DOHH2 (cell line): Measurements from ENCODE around the gene PANK3.

ENCODE experiments used
- H3F3A ChIP-seq: fragments of 200-600 bp; sonication (generic), shearing (Covaris generic); 2 replicates; pipeline ENCODE4 v1.6.0; 2016; ENCODE audit warnings: antibody characterized with exemption, mild to moderate bottlenecking; ENCODE audit not compliant: control insufficient read depth, insufficient read depth
- H3K27ac ChIP-seq: fragments of 200-600 bp; sonication (generic); 2 replicates; pipeline ENCODE4 v1.5.1; 2014; ENCODE audit warnings: low read depth, mild to moderate bottlenecking, low read length, moderate library complexity
- H3K27me3 ChIP-seq: fragments of 200-600 bp; sonication (generic); 2 replicates; pipeline ENCODE4 v1.6.1; 2014; ENCODE audit warnings: mild to moderate bottlenecking, low read length, mixed read lengths; ENCODE audit not compliant: control insufficient read depth
- H3K36me3 ChIP-seq: fragments of 200-600 bp; sonication (generic); 2 replicates; pipeline ENCODE4 v1.6.1; 2014; ENCODE audit warnings: mild to moderate bottlenecking, low read length, moderate library complexity, mixed read lengths; ENCODE audit not compliant: control insufficient read depth
- H3K4me1 ChIP-seq: fragments of 200-600 bp; sonication (generic); 2 replicates; pipeline ENCODE4 v1.6.1; 2014; ENCODE audit warnings: mild to moderate bottlenecking, low read length, mixed read lengths; ENCODE audit not compliant: control insufficient read depth
- H3K4me2 ChIP-seq: fragments of 200-600 bp; sonication (generic); 2 replicates; pipeline ENCODE4 v1.6.0; 2014; ENCODE audit warnings: mild to moderate bottlenecking, low read length, moderate library complexity
- H3K4me3 ChIP-seq: fragments of 200-600 bp; sonication (generic); 2 replicates; pipeline ENCODE4 v1.5.1; 2014; ENCODE audit warnings: mild to moderate bottlenecking, low read length, mixed read lengths
- H3K79me2 ChIP-seq: fragments of 200-600 bp; sonication (generic); 2 replicates; pipeline ENCODE4 v1.6.1; 2014; ENCODE audit warnings: mild to moderate bottlenecking, low read length, mixed read lengths; ENCODE audit not compliant: control insufficient read depth
- H3K9me2 ChIP-seq: fragments of 200-600 bp; sonication (generic); replicated peaks from 2 replicates; pipeline ENCODE4 v1.6.1; 2014; ENCODE audit warnings: mild to moderate bottlenecking, low read length, mixed read lengths; ENCODE audit not compliant: control insufficient read depth
- H3K9me3 ChIP-seq: fragments of 200-600 bp; sonication (generic); 2 replicates; pipeline ENCODE4 v1.6.1; 2014; ENCODE audit warnings: antibody characterized with exemption, low read length, mixed read lengths; ENCODE audit not compliant: control insufficient read depth, insufficient read depth
- H4K20me1 ChIP-seq: fragments of 200-600 bp; sonication (generic); 2 replicates; pipeline ENCODE4 v1.6.0; 2014; ENCODE audit warnings: low read depth, mild to moderate bottlenecking, antibody characterized with exemption, low read length, moderate library complexity; ENCODE audit not compliant: control insufficient read depth, insufficient read depth
- EZH2phosphoT487 ChIP-seq: fragments of 200-600 bp; sonication (generic); IDR thresholded peaks from 2 replicates; pipeline ENCODE4 v1.6.1; 2017; ENCODE audit warnings: borderline replicate concordance, mild to moderate bottlenecking, antibody characterized with exemption, low read length, moderate library complexity, mixed read lengths
- TF ChIP-seq, protein P1 (sequence below): fragments of 200-600 bp; sonication (generic); IDR thresholded peaks from one replicate; pipeline ENCODE4 v1.5.1; 2014; ENCODE audit warnings: antibody characterized with exemption, mild to moderate bottlenecking, low read depth, low read length; ENCODE audit not compliant: poor library complexity, severe bottlenecking

PANK3 gene

DNA sequence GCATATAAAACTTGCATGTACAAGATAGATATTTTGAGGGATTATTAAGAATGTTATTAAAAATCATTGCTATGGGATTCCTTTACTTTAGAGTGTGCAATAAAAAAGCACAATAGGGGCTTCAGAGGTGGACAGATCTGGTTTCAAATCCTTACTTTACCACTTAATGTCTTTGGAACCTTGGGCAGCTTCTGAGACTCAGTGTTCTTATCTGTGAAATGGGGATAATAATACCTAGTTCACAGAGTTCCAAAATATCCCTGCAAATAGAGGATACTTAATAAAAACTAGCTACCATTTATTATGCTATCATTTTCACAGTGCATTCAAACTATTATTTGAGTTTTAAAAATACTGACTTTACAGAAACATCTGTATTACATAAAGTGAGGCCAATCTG lies 23.3 kb upstream of the PANK3 start:
- Histone ChIP-seq H3K4me2 (no peak overlapping the region), H3K27me3 (no peaks in the 10 kb centered on the region), H4K20me1 (no peaks in the 10 kb centered on the region), H3K36me3 (no peaks in the 10 kb centered on the region), H3K27ac (no peak overlapping the region), H3K9me3 (peaks cover 5% of the 10 kb centered on the region; the same call in 1 of the 2 replicates), H3F3A (no peaks in the 10 kb centered on the region), H3K79me2 (no peaks in the 10 kb centered on the region), H3K4me1 (no peaks in the 10 kb centered on the region), H3K9me2 (no peaks in the 10 kb centered on the region), H3K4me3 (no peak overlapping the region)
- no peak for TF ChIP-seq EZH2phosphoT487
- TF ChIP-seq, protein P1, sequence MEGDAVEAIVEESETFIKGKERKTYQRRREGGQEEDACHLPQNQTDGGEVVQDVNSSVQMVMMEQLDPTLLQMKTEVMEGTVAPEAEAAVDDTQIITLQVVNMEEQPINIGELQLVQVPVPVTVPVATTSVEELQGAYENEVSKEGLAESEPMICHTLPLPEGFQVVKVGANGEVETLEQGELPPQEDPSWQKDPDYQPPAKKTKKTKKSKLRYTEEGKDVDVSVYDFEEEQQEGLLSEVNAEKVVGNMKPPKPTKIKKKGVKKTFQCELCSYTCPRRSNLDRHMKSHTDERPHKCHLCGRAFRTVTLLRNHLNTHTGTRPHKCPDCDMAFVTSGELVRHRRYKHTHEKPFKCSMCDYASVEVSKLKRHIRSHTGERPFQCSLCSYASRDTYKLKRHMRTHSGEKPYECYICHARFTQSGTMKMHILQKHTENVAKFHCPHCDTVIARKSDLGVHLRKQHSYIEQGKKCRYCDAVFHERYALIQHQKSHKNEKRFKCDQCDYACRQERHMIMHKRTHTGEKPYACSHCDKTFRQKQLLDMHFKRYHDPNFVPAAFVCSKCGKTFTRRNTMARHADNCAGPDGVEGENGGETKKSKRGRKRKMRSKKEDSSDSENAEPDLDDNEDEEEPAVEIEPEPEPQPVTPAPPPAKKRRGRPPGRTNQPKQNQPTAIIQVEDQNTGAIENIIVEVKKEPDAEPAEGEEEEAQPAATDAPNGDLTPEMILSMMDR: no peak

GRCh38 chr5:168601972-168602371 lies 22.8 kb upstream of the PANK3 start:
- Histone ChIP-seq H4K20me1 (no peaks in the 10 kb centered on the region), H3K79me2 (no peaks in the 10 kb centered on the region), H3K27ac (no peak overlapping the region), H3K4me1 (no peaks in the 10 kb centered on the region), H3K27me3 (no peaks in the 10 kb centered on the region), H3K36me3 (no peaks in the 10 kb centered on the region), H3F3A (no peaks in the 10 kb centered on the region), H3K9me2 (no peaks in the 10 kb centered on the region), H3K4me2 (no peak overlapping the region), H3K4me3 (no peak overlapping the region), H3K9me3 (peaks cover 5% of the 10 kb centered on the region; the same call in 1 of the 2 replicates)
- TF ChIP-seq, protein P1: no peak
- TF ChIP-seq EZH2phosphoT487: no peak

- Histone ChIP-seq H3K36me3 (no peaks in the 10 kb centered on the region), H3K4me3 (no peak overlapping the region), H3K79me2 (no peaks in the 10 kb centered on the region), H3K4me2 (no peak overlapping the region), H3F3A (no peaks in the 10 kb centered on the region), H3K4me1 (no peaks in the 10 kb centered on the region), H3K9me2 (no peaks in the 10 kb centered on the region), H3K9me3 (peaks cover 5% of the 10 kb centered on the region; the same call in 1 of the 2 replicates), H3K27ac (no peak overlapping the region), H3K27me3 (no peaks in the 10 kb centered on the region), H4K20me1 (no peaks in the 10 kb centered on the region)
- TF ChIP-seq EZH2phosphoT487: no peak
- TF ChIP-seq, protein P1: no peak
Measured at GRCh38 chr5:168600409-168600808, 21.2 kb upstream of the PANK3 start.
